SW480 (cell line): ENCODE data around the gene KCNAB3.
A peak's percentile ranks its signal among the peaks of the same experiment; 100 is the strongest.

Source experiments
- DNase-seq: peaks from one replicate; pipeline ENCODE4 v3.0.0-alpha.2; 2016; ENCODE audit warnings: low spot score

Gene KCNAB3

DNA sequence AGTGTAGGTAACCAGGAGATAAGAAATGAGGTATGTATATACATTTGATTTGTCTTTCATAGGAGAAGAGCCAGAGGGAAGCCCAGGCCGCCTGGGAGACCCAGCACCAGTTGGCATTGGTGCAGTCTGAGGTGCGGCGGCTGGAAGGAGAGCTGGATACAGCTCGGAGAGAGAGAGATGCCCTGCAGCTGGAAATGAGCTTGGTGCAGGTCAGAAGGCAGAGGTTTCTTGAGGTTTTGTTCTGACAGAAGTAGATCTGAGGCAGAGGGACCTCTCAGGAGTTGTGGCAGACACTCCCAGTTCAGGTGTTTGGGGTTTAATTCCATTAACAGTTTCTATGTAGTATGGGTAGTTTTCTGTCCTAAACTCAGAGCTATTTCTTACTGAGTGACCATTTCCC, 10.4 kb upstream of the KCNAB3 start:
- DNase-seq: no peak

DNA sequence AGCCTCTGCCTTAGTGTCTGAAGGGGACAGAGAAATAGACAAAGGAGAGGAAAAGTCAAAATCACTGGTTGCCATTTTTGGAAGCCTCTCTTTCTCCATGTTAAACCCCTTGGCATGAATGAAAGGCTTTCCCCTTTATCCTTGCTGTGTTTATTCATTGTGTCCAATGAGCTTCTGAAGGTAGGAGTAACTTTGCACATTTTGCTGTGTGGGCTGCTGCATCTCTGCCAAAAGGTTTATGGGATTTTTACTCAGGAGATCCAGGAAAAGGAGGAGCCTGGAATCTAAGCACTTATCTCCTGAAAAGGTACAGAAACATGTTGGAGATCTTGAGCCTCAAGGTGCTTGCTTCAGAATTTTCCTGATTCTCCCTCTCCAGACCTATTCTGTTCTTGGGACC, 6.2 kb upstream of the KCNAB3 start:
- no peak for DNase-seq

- peak; percentile 67 for DNase-seq
Measured at GRCh38 chr17:7932949-7933348, 3.3 kb upstream of the KCNAB3 start.

DNA sequence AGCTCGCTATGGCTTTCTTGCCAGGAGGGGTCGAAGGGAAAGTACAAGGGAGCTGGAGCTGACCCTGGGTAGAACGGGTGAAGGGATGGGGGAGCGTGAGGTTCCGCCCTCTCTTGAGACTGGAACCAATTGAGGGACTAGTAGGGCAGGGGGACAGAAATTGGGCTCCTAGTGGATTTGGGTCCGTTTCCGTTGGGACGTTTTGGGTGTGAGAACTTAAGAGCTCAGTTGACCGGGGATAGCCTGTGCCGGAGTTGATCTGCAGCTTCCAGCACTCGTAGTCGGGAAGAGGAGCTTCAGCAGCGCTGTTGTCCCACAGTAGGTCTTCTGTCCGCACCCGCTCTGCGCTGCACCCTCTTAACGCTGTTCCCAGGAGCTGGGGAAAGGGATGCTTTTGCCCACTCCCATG, 2.8 kb upstream of the KCNAB3 start:
- DNase-seq: peak; percentile 27

- peak; percentile 97 for DNase-seq
Measured at GRCh38 chr17:7931709-7932482, 2.2 kb upstream of the KCNAB3 start, which contains the start of the genes CNTROB and TRAPPC1. Gene CNTROB (plus strand): TSS chr17:7932206. CDS start chr17:7933080, 874 bp downstream. Gene TRAPPC1 (minus strand): TSS chr17:7931946. CDS start chr17:7931829, 117 bp downstream.

DNA sequence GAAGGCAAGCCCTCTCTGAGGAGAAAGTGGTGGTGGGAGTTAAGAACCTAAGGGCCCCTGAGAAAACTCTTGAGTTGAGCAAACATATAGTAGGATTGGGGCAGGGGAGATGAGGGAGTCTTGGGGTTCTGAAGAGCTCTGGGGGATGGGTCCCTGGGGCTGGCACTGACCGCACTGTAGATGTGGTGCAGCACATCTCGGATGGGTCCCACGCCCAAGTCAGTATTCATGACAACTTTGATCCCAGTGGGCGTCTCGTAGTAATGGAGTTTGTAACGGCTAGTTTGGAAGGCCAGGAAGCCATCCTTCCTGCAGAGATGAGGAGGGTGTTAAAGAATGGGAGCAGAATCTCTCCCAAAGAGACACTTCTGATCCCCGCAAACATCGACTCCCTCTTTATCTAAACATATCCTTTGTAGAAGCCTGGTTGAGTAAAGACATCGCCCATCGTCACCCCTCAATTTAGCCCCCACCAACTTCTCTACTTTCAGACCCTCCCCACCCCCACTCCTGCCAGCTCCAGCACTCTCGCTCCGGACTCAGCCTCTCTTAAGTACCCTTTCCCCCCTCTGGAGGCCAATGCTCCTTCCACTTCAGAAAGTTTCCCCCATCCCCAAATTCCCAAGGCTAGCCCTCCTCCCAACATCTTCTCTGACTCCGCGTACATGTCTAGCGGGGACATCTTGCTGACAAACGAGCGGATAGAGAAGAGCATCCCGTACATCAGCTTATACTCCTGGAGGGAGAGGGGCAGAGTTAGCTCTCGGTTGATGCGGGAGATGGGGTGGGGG, 1.4 kb upstream of the KCNAB3 start:
- DNase-seq: no peak

- no peak for DNase-seq
Measured at GRCh38 chr17:7927596-7927995, 2.1 kb downstream of the KCNAB3 start.

- DNase-seq: peak; percentile 19
Measured at GRCh38 chr17:7922845-7923628, 6.6 kb downstream of the KCNAB3 start.

DNA sequence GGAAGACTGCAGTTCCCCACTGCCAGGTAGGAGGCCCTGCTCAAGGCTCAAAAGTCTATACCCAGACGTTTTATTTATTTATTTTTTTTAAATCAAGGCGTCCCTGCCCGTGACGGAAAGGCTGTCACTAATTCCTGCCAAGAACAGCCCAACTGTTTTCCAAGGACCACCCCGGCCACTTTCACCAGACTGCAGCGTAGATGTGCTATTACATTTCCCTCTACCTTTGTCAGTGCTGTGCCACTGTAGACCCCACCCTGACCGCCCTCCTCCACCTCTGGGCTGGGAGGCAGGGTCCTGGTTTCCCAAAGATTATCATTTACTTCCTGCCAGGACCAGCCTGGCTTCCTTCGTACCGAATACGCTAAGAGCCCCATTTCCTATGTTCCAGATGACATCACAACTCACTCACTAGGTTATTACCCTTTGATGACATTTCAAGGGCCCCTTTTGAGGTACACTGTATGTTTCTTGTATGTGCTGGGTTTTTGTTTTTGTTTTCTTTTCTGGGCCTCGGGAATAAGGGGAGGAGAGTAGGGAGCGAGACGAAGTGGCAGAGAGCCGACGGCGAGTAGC, 7.3 kb downstream of the KCNAB3 start:
- DNase-seq: no peak

GRCh38 chr17:7916808-7917207, 12.8 kb downstream of the KCNAB3 start:
- peak; percentile 79 for DNase-seq

GRCh38 chr17:7916385-7916682, 13.3 kb downstream of the KCNAB3 start:
- DNase-seq: no peak

DNA sequence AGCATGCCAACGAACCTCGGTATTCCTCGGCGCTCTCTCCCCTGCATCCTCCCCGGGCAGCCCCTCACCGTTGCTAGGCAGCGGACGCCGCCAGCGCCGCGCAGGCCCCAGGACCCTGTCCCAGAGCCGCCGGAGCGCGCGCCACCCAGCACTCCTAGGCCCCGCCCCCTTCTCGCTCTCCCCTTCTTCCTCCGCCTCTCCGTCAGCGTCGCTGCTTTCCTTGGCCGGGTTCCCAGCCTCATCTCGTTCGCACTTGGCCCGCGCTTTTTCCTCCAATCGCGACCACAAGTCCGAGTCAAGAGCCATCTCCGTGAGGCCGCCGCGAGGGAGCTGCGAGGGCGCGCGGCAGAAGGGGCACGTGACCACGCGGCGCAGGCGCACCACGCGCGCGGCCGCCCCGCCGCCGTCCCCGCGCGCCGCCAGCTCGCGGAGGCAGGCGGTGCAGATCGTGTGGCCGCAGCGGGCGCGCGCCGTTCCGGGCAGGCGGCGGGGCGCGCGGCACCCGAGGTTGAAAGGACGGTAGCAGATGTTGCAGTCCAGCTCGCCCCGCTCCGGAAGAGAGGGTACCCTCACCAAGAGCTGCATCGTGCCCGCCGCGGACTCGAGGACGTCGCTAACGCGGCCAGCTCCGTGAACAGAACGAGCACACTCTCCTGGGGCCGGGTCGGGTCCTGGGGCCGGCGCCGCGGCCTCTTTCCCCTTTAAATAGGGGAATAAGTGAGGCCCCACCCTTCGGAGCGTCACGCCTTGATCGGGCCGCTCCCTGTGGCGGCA, 13.9 kb downstream of the KCNAB3 start, which contains the start of gene RNF227:
RNF227 (minus strand) TSS at position 679 of the 774 bp plus-strand sequence; CDS start at position 585, 94 bp downstream.
- peak; percentile 90 for DNase-seq

- peak; percentile 58 for DNase-seq
Measured at GRCh38 chr17:7915179-7915610, 14.5 kb downstream of the KCNAB3 start.

GRCh38 chr17:7912927-7913524, 16.6 kb downstream of the KCNAB3 start:
- peak; percentile 85 for DNase-seq

GRCh38 chr17:7911116-7911515, 18.5 kb downstream of the KCNAB3 start:
- DNase-seq: no peak

GRCh38 chr17:7910711-7911110, 18.9 kb downstream of the KCNAB3 start:
- no peak for DNase-seq

DNA sequence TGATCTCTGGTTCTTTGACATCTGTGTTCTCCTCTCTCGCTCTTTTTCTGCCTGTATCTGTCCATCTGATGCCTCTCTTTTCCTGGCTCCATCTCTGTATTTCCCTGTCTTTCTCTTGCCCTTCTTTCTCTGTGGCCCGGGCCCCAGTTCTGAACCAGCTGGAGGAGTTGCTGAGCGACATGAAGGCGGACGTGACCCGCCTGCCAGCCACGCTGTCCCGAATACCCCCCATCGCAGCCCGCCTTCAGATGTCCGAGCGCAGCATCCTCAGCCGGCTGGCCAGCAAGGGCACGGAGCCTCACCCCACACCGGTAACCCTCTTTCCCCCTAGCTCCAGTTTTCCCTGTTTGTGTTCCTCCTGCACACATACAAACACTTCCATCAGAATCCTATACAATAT, 19.4 kb downstream of the KCNAB3 start:
- DNase-seq: no peak

GRCh38 chr17:7909089-7909488, 20.6 kb downstream of the KCNAB3 start:
- DNase-seq: no peak

- no peak for DNase-seq
Measured at GRCh38 chr17:7903154-7904103, 26.2 kb downstream of the KCNAB3 start.

DNA sequence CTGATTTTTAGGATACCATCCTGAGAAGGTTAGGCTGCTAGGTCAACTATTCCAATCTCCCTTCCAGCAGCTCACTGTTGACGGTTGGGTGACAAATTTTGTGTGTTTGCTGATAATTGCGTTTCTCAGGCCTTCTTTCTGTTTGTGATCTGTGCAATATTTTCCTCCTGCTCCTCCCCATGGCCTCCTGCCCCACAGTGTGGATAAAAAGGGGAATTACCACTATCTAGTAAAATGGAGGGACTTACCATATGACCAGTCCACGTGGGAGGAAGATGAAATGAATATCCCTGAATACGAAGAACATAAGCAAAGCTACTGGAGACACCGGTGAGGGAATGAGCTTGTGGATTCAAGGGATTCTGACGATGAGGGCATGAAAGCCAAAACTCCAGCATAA, 31.9 kb downstream of the KCNAB3 start:
- peak; percentile 54 for DNase-seq
